Measurements from ENCODE around the gene CES4A. TPM values are rescaled to one million over a fixed set of nuclear protein-coding genes. Genes with fewer than 3 reads are reported as not detected.
"Not testable (repeated sequence)": the region's sequence is repeated elsewhere in the genome, so short reads cannot be mapped to it uniquely, and the experiment has no call there.

Gene CES4A
- total RNA-seq, 1 experiment from 2014 or later, result not detected

- not testable (repeated sequence) for DNase-seq (ENCODE audit: low spot score)
Measured at GRCh38 chr16:66956154-66956457, 32.3 kb upstream of the CES4A start.

GRCh38 chr16:66958857-66959703 lies 29.3 kb upstream of the CES4A start:
- no peak for DNase-seq (ENCODE audit: low spot score)

- no peak for DNase-seq (ENCODE audit: low spot score)
Measured at GRCh38 chr16:66959704-66960161, 28.7 kb upstream of the CES4A start.

- DNase-seq (ENCODE audit: low spot score), result no peak
Measured at GRCh38 chr16:66960270-66960669, 28.1 kb upstream of the CES4A start.

GRCh38 chr16:66961065-66961744 lies 27.2 kb upstream of the CES4A start, which contains the start of gene CES3:
Gene CES3 (plus strand): TSS chr16:66961266. CDS start chr16:66961308, 42 bp downstream.
- peak; percentile 77 for DNase-seq (ENCODE audit: low spot score)

GRCh38 chr16:66961914-66962313 lies 26.5 kb upstream of the CES4A start:
- no peak for DNase-seq (ENCODE audit: low spot score)

- no peak for DNase-seq (ENCODE audit: low spot score)
Measured at GRCh38 chr16:66964049-66964448, 24.3 kb upstream of the CES4A start.

- DNase-seq (ENCODE audit: low spot score), result no peak
Measured at GRCh38 chr16:66968847-66969246, 19.5 kb upstream of the CES4A start.

- no peak for DNase-seq (ENCODE audit: low spot score)
Measured at GRCh38 chr16:66970775-66971720, 17.3 kb upstream of the CES4A start.

- DNase-seq (ENCODE audit: low spot score), result no peak
Measured at GRCh38 chr16:66972983-66973382, 15.4 kb upstream of the CES4A start.

GRCh38 chr16:66973716-66974115 lies 14.7 kb upstream of the CES4A start:
- no peak for DNase-seq (ENCODE audit: low spot score)

GRCh38 chr16:66974156-66974931 lies 14.0 kb upstream of the CES4A start:
- not testable (repeated sequence) for DNase-seq (ENCODE audit: low spot score)

- DNase-seq (ENCODE audit: low spot score), result not testable (repeated sequence)
Measured at GRCh38 chr16:66974932-66975246, 13.5 kb upstream of the CES4A start.

GRCh38 chr16:66975302-66975893 lies 13.0 kb upstream of the CES4A start:
- no peak for DNase-seq (ENCODE audit: low spot score)

- DNase-seq (ENCODE audit: low spot score), result no peak
Measured at GRCh38 chr16:66976746-66977145, 11.6 kb upstream of the CES4A start.

- DNase-seq (ENCODE audit: low spot score), result peak; percentile 69
Measured at GRCh38 chr16:66977341-66978113, 10.9 kb upstream of the CES4A start.

GRCh38 chr16:66979011-66979717 lies 9.2 kb upstream of the CES4A start:
- no peak for DNase-seq (ENCODE audit: low spot score)

GRCh38 chr16:66983033-66983432 lies 5.4 kb upstream of the CES4A start:
- DNase-seq (ENCODE audit: low spot score), result no peak

- DNase-seq (ENCODE audit: low spot score), result no peak
Measured at GRCh38 chr16:66984892-66985311, 3.5 kb upstream of the CES4A start.
